ENCODE data around the gene FARS2. TPM values are rescaled to one million over a fixed set of nuclear protein-coding genes. Genes with fewer than 3 reads are reported as not detected.
"Not testable (repeated sequence)": the region's sequence is repeated elsewhere in the genome, so short reads cannot be mapped to it uniquely, and the experiment has no call there.

Gene FARS2
- total RNA-seq, 1 experiment from 2014 or later = 15.0 TPM

GRCh38 chr6:5682530-5682929 lies 421.2 kb downstream of the FARS2 start (continued):
- TF ChIP-seq ZBTB43 (CRISPR knock-in tag; IDR thresholded peaks at IDR 0.05) = no peak
- TF ChIP-seq USF2 (CRISPR knock-in tag; IDR thresholded peaks at IDR 0.05) = no peak
- TF ChIP-seq EMX1 (CRISPR knock-in tag; IDR thresholded peaks at IDR 0.05) = no peak

GRCh38 chr6:5683747-5684146 lies 422.4 kb downstream of the FARS2 start:
- H3K27me3 Mint-ChIP-seq (ENCODE audit: low read depth); POLR2A ChIA-PET; CTCF ChIA-PET; H3K36me3 Mint-ChIP-seq; H3K4me3 Mint-ChIP-seq; H3K27ac Mint-ChIP-seq; DNase-seq (ENCODE audit: low spot score); ATAC-seq: not testable (repeated sequence)
- peaks cover 18% of the 10 kb centered on the region for H3K4me1 Mint-ChIP-seq
- peaks cover 16% of the 10 kb centered on the region for H3K9me3 Mint-ChIP-seq

- Mint-ChIP-seq H3K27ac (no peak overlapping the region; the same call in 1 of the 2 replicates), H3K27me3 (ENCODE audit: low read depth) (no peaks in the 10 kb centered on the region), H3K4me1 (peaks cover 11% of the 10 kb centered on the region), H3K9me3 (peaks cover 16% of the 10 kb centered on the region), H3K4me3 (no peak overlapping the region), H3K36me3 (peaks cover 9% of the 10 kb centered on the region)
- POLR2A ChIA-PET = no interaction called here
- CTCF ChIA-PET = no interaction called here
- no peak for DNase-seq (ENCODE audit: low spot score)
- ATAC-seq = no peak
- TF ChIP-seq NR1H2 (CRISPR knock-in tag; IDR thresholded peaks at IDR 0.05) (no peak), CREB1 (CRISPR knock-in tag; IDR thresholded peaks at IDR 0.05) (no peak), ZNF263 (CRISPR knock-in tag; IDR thresholded peaks at IDR 0.05; ENCODE audit: low read depth) (no peak)
These were observed 423.2 kb downstream of the FARS2 start for GRCh38 chr6:5684320-5685053.

- H3K36me3 Mint-ChIP-seq = peaks cover 27% of the 10 kb centered on the region
- no peak for ATAC-seq
- no peaks in the 10 kb centered on the region for H3K4me1 Mint-ChIP-seq
- no peak for DNase-seq (ENCODE audit: low spot score)
- ChIA-PET POLR2A (no interaction called here), CTCF (interaction anchor here (1.0 kb wide), 1 partner anchor 12 kb away, joined by 3 read pairs; no protein-coding TSS in a partner anchor)
- H3K27me3 Mint-ChIP-seq (ENCODE audit: low read depth) = peaks cover 3% of the 10 kb centered on the region
- H3K27ac Mint-ChIP-seq = no peak overlapping the region
- H3K9me3 Mint-ChIP-seq = peaks cover 36% of the 10 kb centered on the region
- no peak overlapping the region for H3K4me3 Mint-ChIP-seq
- TF ChIP-seq ZBTB21 (CRISPR knock-in tag; IDR thresholded peaks at IDR 0.05; ENCODE audit: borderline replicate concordance) (no peak), OVOL2 (CRISPR knock-in tag; IDR thresholded peaks at IDR 0.05; ENCODE audit: borderline replicate concordance) (no peak), TCF7 (CRISPR knock-in tag; IDR thresholded peaks at IDR 0.05; ENCODE audit: low read depth) (no peak), GTF2I (CRISPR knock-in tag; conservative IDR thresholded peaks at IDR 0.05) (no peak), CREB1 (CRISPR knock-in tag; IDR thresholded peaks at IDR 0.05) (no peak), IRF1 (CRISPR knock-in tag; IDR thresholded peaks at IDR 0.05) (no peak), ESRRA (CRISPR knock-in tag; IDR thresholded peaks at IDR 0.05; ENCODE audit: borderline replicate concordance) (no peak), ZNF219 (CRISPR knock-in tag; IDR thresholded peaks at IDR 0.05; ENCODE audit: borderline replicate concordance) (no peak), GRHL2 (CRISPR knock-in tag; IDR thresholded peaks at IDR 0.05; ENCODE audit: insufficient replicate concordance, severe bottlenecking) (no peak), EMX1 (CRISPR knock-in tag; IDR thresholded peaks at IDR 0.05) (no peak), HMGA2 (CRISPR knock-in tag; IDR thresholded peaks at IDR 0.05) (no peak), ZNF512 (CRISPR knock-in tag; IDR thresholded peaks at IDR 0.05; ENCODE audit: borderline replicate concordance) (no peak), TEAD4 (CRISPR knock-in tag; IDR thresholded peaks at IDR 0.05) (no peak), ZNF138 (CRISPR knock-in tag; conservative IDR thresholded peaks at IDR 0.05) (no peak), ZNF416 (CRISPR knock-in tag; IDR thresholded peaks at IDR 0.05) (no peak), AR (CRISPR knock-in tag; IDR thresholded peaks at IDR 0.05) (no peak)
These were observed 432.2 kb downstream of the FARS2 start for GRCh38 chr6:5693225-5694145.

Measured in WTC11 (cell line).